H1 (cell line): ENCODE measurements around the gene RPS6KC1. TPM values are rescaled to one million over a fixed set of nuclear protein-coding genes. Genes with fewer than 3 reads are reported as not detected.

Experiments used
- CTCF ChIA-PET: fragments of 300-600 bp; sonication (Branson Sonifier 250); formaldehyde crosslinking; loops from one replicate; lab custom pipeline; 2021; ENCODE audit not compliant: partially characterized antibody; lab: Charles Lee
- POLR2A ChIA-PET: fragments of 300-600 bp; sonication (Branson Sonifier 250); formaldehyde crosslinking; loops from one replicate; lab custom pipeline; 2021; ENCODE audit warnings: inconsistent platforms; ENCODE audit not compliant: partially characterized antibody; lab: Charles Lee
- DNase-seq, 2 experiments: peaks; one replicate each; pipeline versions ENCODE4 v3.0.0 to v3.0.0-alpha.2; 2010 to 2022; ENCODE audit warnings: low spot score in 2 of 2, low read depth in 1 of 2, mixed read lengths in 1 of 2
- FAIRE-seq: peaks from 2 replicates; lab custom pipeline; 2011; peaks lifted over from hg19 to GRCh38; lab: Jason Lieb, UNC
- H2AFZ ChIP-seq: 2 replicates; pipeline ENCODE4 v1.8.1; 2012; ENCODE audit warnings: low read length, inconsistent platforms
- H2AK5ac ChIP-seq: 2 replicates; pipeline ENCODE4 v1.6.1; 2013; ENCODE audit warnings: low read depth, low read length
- H2BK120ac ChIP-seq: replicated peaks from 2 replicates; pipeline ENCODE3; 2013; ENCODE audit warnings: low read depth, low read length, inconsistent platforms
- H2BK12ac ChIP-seq: 2 replicates; pipeline ENCODE4 v1.6.1; 2013; ENCODE audit warnings: low read depth, low read length
- H2BK15ac ChIP-seq: 2 replicates; pipeline ENCODE4 v1.6.1; 2013; ENCODE audit warnings: low read length
- H2BK20ac ChIP-seq: 2 replicates; pipeline ENCODE4 v1.6.1; 2013; ENCODE audit warnings: low read length
- H2BK5ac ChIP-seq: 2 replicates; pipeline ENCODE4 v1.6.1; 2013; ENCODE audit warnings: low read depth, low read length
- H3K14ac ChIP-seq: 2 replicates; pipeline ENCODE4 v1.6.1; 2013; ENCODE audit warnings: inconsistent platforms; ENCODE audit not compliant: insufficient read length
- H3K18ac ChIP-seq: 2 replicates; pipeline ENCODE4 v1.6.1; 2013; ENCODE audit warnings: low read length; ENCODE audit errors: extremely low read depth
- H3K23ac ChIP-seq: 2 replicates; pipeline ENCODE4 v1.6.1; 2013; ENCODE audit warnings: inconsistent platforms; ENCODE audit not compliant: insufficient read length
- H3K23me2 ChIP-seq: 2 replicates; pipeline ENCODE4 v1.6.1; 2013; ENCODE audit warnings: low read depth, low read length
- H3K27ac ChIP-seq: 2 replicates; pipeline ENCODE4 v1.6.1; 2011; ENCODE audit warnings: low read depth, low read length, inconsistent platforms
- H3K27me3 ChIP-seq, 4 experiments: replicated peaks in 1 of 4; 1 replicate in 1 of 4; 2 replicates in 3 of 4; pipeline versions ENCODE4 v1.6.1 to v1.8.1; 2011 to 2013; ENCODE audit warnings: low read length in 3 of 4, mild to moderate bottlenecking in 3 of 4, inconsistent platforms in 2 of 4, mixed read lengths in 2 of 4, moderate library complexity in 1 of 4; ENCODE audit not compliant: control insufficient read depth in 3 of 4, insufficient read depth in 3 of 4; ENCODE audit errors: extremely low read depth in 1 of 4
- H3K36me3 ChIP-seq, 4 experiments: 2 replicates each; pipeline versions ENCODE4 v1.6.1 to v1.8.1; 2011 to 2013; ENCODE audit warnings: mild to moderate bottlenecking in 4 of 4, low read length in 3 of 4, moderate library complexity in 2 of 4, control low read depth in 1 of 4, inconsistent platforms in 1 of 4; ENCODE audit not compliant: insufficient read depth in 4 of 4, control insufficient read depth in 2 of 4
- H3K4ac ChIP-seq: replicated peaks from 2 replicates; pipeline ENCODE3; 2013; ENCODE audit warnings: low read length, low read depth, mixed read lengths, inconsistent platforms; ENCODE audit not compliant: insufficient read length
- H3K4me1 ChIP-seq, 4 experiments: replicated peaks in 1 of 4; 1 replicate in 1 of 4; 2 replicates in 3 of 4; pipeline versions ENCODE4 v1.6.1 to v1.8.1; 2011 to 2013; ENCODE audit warnings: low read length in 3 of 4, inconsistent platforms in 2 of 4, mixed read lengths in 1 of 4; ENCODE audit not compliant: insufficient read depth in 4 of 4, control insufficient read depth in 3 of 4
- H3K4me2 ChIP-seq, 2 experiments: 2 replicates each; pipeline versions ENCODE4 v1.6.1 to v1.8.1; 2011 to 2013; ENCODE audit warnings: low read depth in 2 of 2, low read length in 2 of 2, control low read depth in 1 of 2, inconsistent platforms in 1 of 2, mild to moderate bottlenecking in 1 of 2; ENCODE audit not compliant: insufficient read depth in 1 of 2
- H3K4me3 ChIP-seq, 4 experiments: fragments of 200-600, 300-600 bp in 1 of 4; sonication (generic), shearing (Covaris generic), sonication (Bioruptor Twin) in 1 of 4; 2 replicates each; pipeline versions ENCODE4 v1.5.1 to v1.8.1; 2011 to 2016; ENCODE audit warnings: low read length in 4 of 4, low read depth in 3 of 4, control low read depth in 2 of 4, inconsistent platforms in 2 of 4, mild to moderate bottlenecking in 2 of 4, mixed read lengths in 1 of 4, moderate library complexity in 1 of 4; ENCODE audit not compliant: insufficient read depth in 2 of 4; ENCODE audit errors: extremely low read depth in 1 of 4
- H3K56ac ChIP-seq: replicated peaks from 2 replicates; pipeline ENCODE3; 2013; ENCODE audit warnings: low read depth, mild to moderate bottlenecking, mixed read lengths, low read length, inconsistent platforms; ENCODE audit not compliant: insufficient read length
- H3K79me1 ChIP-seq: 2 replicates; pipeline ENCODE4 v1.6.1; 2013; ENCODE audit warnings: low read depth, low read length, control low read depth
- H3K79me2 ChIP-seq, 2 experiments: 2 replicates each; pipeline versions ENCODE4 v1.6.1 to v1.8.1; 2012 to 2013; ENCODE audit warnings: low read length in 2 of 2, mild to moderate bottlenecking in 2 of 2, inconsistent platforms in 1 of 2; ENCODE audit not compliant: insufficient read depth in 2 of 2, control insufficient read depth in 1 of 2
- H3K9ac ChIP-seq, 4 experiments: replicated peaks in 1 of 4; 1 replicate in 1 of 4; 2 replicates in 3 of 4; pipeline versions ENCODE4 v1.6.1 to v1.8.1; 2011 to 2013; ENCODE audit warnings: low read depth in 3 of 4, low read length in 3 of 4, control low read depth in 2 of 4, mild to moderate bottlenecking in 2 of 4, moderate library complexity in 2 of 4, inconsistent platforms in 1 of 4; ENCODE audit errors: extremely low read depth in 1 of 4
- H3K9me3 ChIP-seq, 2 experiments: 2 replicates each; pipeline versions ENCODE4 v1.6.1 to v1.8.1; 2012 to 2013; ENCODE audit warnings: mild to moderate bottlenecking in 2 of 2, moderate library complexity in 2 of 2, control low read depth in 1 of 2, inconsistent platforms in 1 of 2, low read depth in 1 of 2, low read length in 1 of 2, mixed read lengths in 1 of 2; ENCODE audit not compliant: insufficient read depth in 2 of 2
- H4K20me1 ChIP-seq, 2 experiments: replicated peaks in 1 of 2; 2 replicates each; pipeline versions ENCODE3 to v1.8.1; 2011 to 2013; ENCODE audit warnings: inconsistent platforms in 2 of 2, low read length in 2 of 2, mild to moderate bottlenecking in 1 of 2; ENCODE audit not compliant: insufficient read depth in 2 of 2, control insufficient read depth in 1 of 2
- H4K5ac ChIP-seq: 2 replicates; pipeline ENCODE4 v1.6.1; 2013; ENCODE audit warnings: low read length, low read depth, mixed read lengths, inconsistent platforms; ENCODE audit not compliant: insufficient read length
- H4K8ac ChIP-seq: 2 replicates; pipeline ENCODE4 v1.8.0; 2013; ENCODE audit warnings: mild to moderate bottlenecking, moderate library complexity, low read length, inconsistent platforms; ENCODE audit not compliant: insufficient read depth; ENCODE audit errors: extremely low read depth
- H4K91ac ChIP-seq: replicated peaks from 2 replicates; pipeline ENCODE3; 2013; ENCODE audit warnings: low read length, mixed read lengths, inconsistent platforms; ENCODE audit not compliant: insufficient read length
- ASH2L ChIP-seq: fragments of 200-600, 300-600 bp; sonication (generic); IDR thresholded peaks from one replicate; pipeline ENCODE4 v1.7.1; 2017; ENCODE audit warnings: low read length
- GTF2F1 ChIP-seq: IDR thresholded peaks from 2 replicates; pipeline ENCODE4 v1.6.1; 2012; ENCODE audit warnings: low read depth, low read length, improper control_type of control experiment, borderline replicate concordance
- POLR2AphosphoS5 ChIP-seq: IDR thresholded peaks from 2 replicates; pipeline ENCODE4 v1.6.1; 2011; ENCODE audit warnings: low read depth, low read length
- RAD21 ChIP-seq, 2 experiments: IDR thresholded peaks in 1 of 2; conservative IDR thresholded peaks in 1 of 2; 2 replicates each; pipeline ENCODE4 v1.6.1; 2011; ENCODE audit warnings: low read depth in 2 of 2, low read length in 2 of 2, improper control_type of control experiment in 1 of 2, inconsistent platforms in 1 of 2, mild to moderate bottlenecking in 1 of 2, moderate library complexity in 1 of 2
- RBBP5 ChIP-seq: IDR thresholded peaks from 2 replicates; pipeline ENCODE4 v1.7.1; 2012; ENCODE audit warnings: low read depth, mild to moderate bottlenecking, inconsistent platforms, low read length, moderate library complexity, borderline replicate concordance
- RFX5 ChIP-seq: IDR thresholded peaks from 2 replicates; pipeline ENCODE4 v1.6.1; 2011; ENCODE audit warnings: low read depth, low read length, improper control_type of control experiment, borderline replicate concordance
- SRF ChIP-seq: IDR thresholded peaks from 2 replicates; pipeline ENCODE4 v1.6.1; 2011; ENCODE audit warnings: mild to moderate bottlenecking, low read depth, low read length, moderate library complexity
- SUZ12 ChIP-seq: fragments of 200-600 bp; sonication (generic); IDR thresholded peaks from 2 replicates; pipeline ENCODE4 v1.6.1; 2012; ENCODE audit warnings: mild to moderate bottlenecking, inconsistent platforms, low read length, moderate library complexity, mixed read lengths
- TAF7 ChIP-seq: optimal IDR thresholded peaks from 2 replicates; pipeline ENCODE3; 2011; ENCODE audit warnings: low read depth, mild to moderate bottlenecking, inconsistent platforms, low read length, moderate library complexity, borderline replicate concordance
- TBP ChIP-seq: IDR thresholded peaks from 2 replicates; pipeline ENCODE4 v1.6.1; 2011; ENCODE audit warnings: low read depth, low read length, improper control_type of control experiment
- TCF12 ChIP-seq: IDR thresholded peaks from 2 replicates; pipeline ENCODE4 v1.6.1; 2011; ENCODE audit warnings: low read depth, mild to moderate bottlenecking, low read length
- WGBS, 2 experiments: shearing (Covaris generic) in 1 of 2; methylation state at CpG; one replicate each; pipeline versions ENCODE4 v1.1.6 to v1.1.7; 2013 to 2015; ENCODE audit warnings: low lambda C conversion rate in 2 of 2, mixed read lengths in 2 of 2, inconsistent platforms in 1 of 2, low coverage in 1 of 2, missing lambda C conversion rate in 1 of 2; ENCODE audit not compliant: insufficient replicate concordance in 2 of 2, insufficient coverage in 1 of 2, insufficient read length in 1 of 2; ENCODE audit errors: extremely low coverage in 1 of 2, missing lambda C conversion rate in 1 of 2; 5-methylcytosine and 5-hydroxymethylcytosine counted together
- polyA plus RNA-seq, 7 experiments: library from polyadenylated mRNA; depleted of rRNA in 3 of 7; stranded (reverse) in 5 of 7; unstranded in 2 of 7; fragments of >200 nt in 5 of 7; fragments of 200-250 nt in 2 of 7; gene quantifications; 1 replicate in 5 of 7; 2 replicates in 1 of 7; 4 replicates in 1 of 7; pipeline versions ENCODE4 v1.2.1 to v1.2.3, GENCODE V29; 2011 to 2013; ENCODE audit warnings: missing spikeins in 2 of 7, mixed read lengths in 2 of 7
- total RNA-seq: library from RNA; stranded (reverse); fragmentation: NEBNext Ultra II Directional; extraction: Animal tissue kit (Norgen Biotek cat#: 25700); gene quantifications from 2 replicates; pipeline ENCODE4 v1.2.1, GENCODE V29; 2021

The RPS6KC1 gene
- total and polyA plus RNA-seq, 2 of the 8 experiments (the other 6 are each of a cell fraction or from before 2014, with no cell fraction given) = 4.9 to 17.6 TPM

DNA sequence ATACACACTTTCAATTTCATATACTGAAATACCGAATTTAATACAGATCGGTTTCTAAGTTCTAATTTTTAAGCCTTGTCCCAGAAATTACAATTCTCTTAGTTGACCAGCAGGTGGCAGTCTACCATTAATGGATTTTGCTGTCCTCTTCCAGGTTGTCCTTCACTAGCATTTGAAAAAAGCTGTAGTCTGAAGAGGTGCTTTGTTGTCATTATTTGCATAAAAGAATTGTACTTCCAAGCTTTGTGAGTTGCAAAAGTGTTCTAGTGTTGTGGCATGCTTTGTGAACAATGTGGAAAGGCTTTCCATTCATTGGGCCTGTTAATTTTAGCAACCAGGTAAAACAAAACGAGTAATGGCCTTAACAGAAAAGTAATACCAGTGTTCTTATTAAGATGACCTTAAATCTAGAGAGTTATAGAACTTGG is 193.6 kb downstream of the RPS6KC1 start:
- Histone ChIP-seq H3K23me2 (no peaks in the 10 kb centered on the region), H2AFZ (no peak overlapping the region), H3K4ac (no peak overlapping the region), H2BK5ac (no peak overlapping the region), H2BK15ac (no peak overlapping the region), H4K91ac (no peak overlapping the region), H3K14ac (no peak overlapping the region), H3K79me1 (no peaks in the 10 kb centered on the region), H3K4me3 (no peak overlapping the region), H4K20me1 (no peaks in the 10 kb centered on the region), H4K5ac (no peak overlapping the region), H3K18ac (no peak overlapping the region), H3K27ac (no peak overlapping the region), H2BK20ac (no peak overlapping the region), H3K9me3 (no peaks in the 10 kb centered on the region), H3K56ac (no peak overlapping the region), H3K23ac (no peak overlapping the region), H3K4me2 (0 out of 4 replicates have a peak overlapping the region, but pooled peaks of 1 of the 2 experiments have one; percentile 41), H3K27me3 (no peaks in the 10 kb centered on the region), H2BK120ac (no peak overlapping the region), H3K36me3 (peaks cover 0 to 3% (median 0%) of the 10 kb centered on the region in 4 experiments; a peak in 1 of 8 replicates), H4K8ac (no peak overlapping the region), H3K4me1 (peaks cover 0 to 7% (median 2%) of the 10 kb centered on the region in 4 experiments; a peak in 2 of 7 replicates), H2AK5ac (no peak overlapping the region), H3K9ac (no peak overlapping the region), H2BK12ac (no peak overlapping the region), H3K79me2 (no peaks in the 10 kb centered on the region)
- DNase-seq (no peak), FAIRE-seq (peak; percentile 90)
- CTCF ChIA-PET = interaction anchor here (0.8 to 2.5 kb wide), 15 partner anchors 11 to 878 kb away, joined by 3 to 6 read pairs (median 3); no protein-coding TSS in a partner anchor
- WGBS, 2 experiments = 71% methylated on average over 3 of the region's 3 CpGs; no CpG with 5 or more reads in 1 of the 2 experiments
- POLR2A ChIA-PET = no interaction called here
- peak; percentile 84 to 85 for TF ChIP-seq RAD21 (IDR thresholded peaks at IDR 0.05 in 1 of 2, conservative IDR thresholded peaks at IDR 0.05 in 1 of 2; ENCODE audit: low read depth in 2 of 2, low read length in 2 of 2)
- no peak for TF ChIP-seq TAF7
- no peak for TF ChIP-seq RFX5
- TF ChIP-seq SRF = no peak
- no peak for TF ChIP-seq RBBP5
- TF ChIP-seq TCF12 = no peak
- TF ChIP-seq TBP = no peak
- no peak for TF ChIP-seq SUZ12
- no peak for TF ChIP-seq GTF2F1
- no peak for TF ChIP-seq POLR2AphosphoS5
- TF ChIP-seq ASH2L = no peak
